Measurements from ENCODE around the gene KRTAP10-3.

KRTAP10-3 gene

GRCh38 chr21:44525391-44526095 is 33.1 kb downstream of the KRTAP10-3 start:
- no peak for TF ChIP-seq CTCF (IDR thresholded peaks at IDR 0.05; ENCODE audit: control insufficient read depth, insufficient read depth, low read depth, low read length, missing control alignments)
- no peak for DNase-seq (ENCODE audit: low read depth)
- no peak overlapping the region for H3K4me3 ChIP-seq (ENCODE audit: control insufficient read depth, low read depth, low read length)

- H3K4me3 ChIP-seq (ENCODE audit: control insufficient read depth, low read depth, low read length), result no peak overlapping the region
- DNase-seq (ENCODE audit: low read depth), result no peak
- TF ChIP-seq CTCF (IDR thresholded peaks at IDR 0.05; ENCODE audit: control insufficient read depth, insufficient read depth, low read depth, low read length, missing control alignments), result no peak
These were observed 33.9 kb downstream of the KRTAP10-3 start for GRCh38 chr21:44524414-44525371.

DNA sequence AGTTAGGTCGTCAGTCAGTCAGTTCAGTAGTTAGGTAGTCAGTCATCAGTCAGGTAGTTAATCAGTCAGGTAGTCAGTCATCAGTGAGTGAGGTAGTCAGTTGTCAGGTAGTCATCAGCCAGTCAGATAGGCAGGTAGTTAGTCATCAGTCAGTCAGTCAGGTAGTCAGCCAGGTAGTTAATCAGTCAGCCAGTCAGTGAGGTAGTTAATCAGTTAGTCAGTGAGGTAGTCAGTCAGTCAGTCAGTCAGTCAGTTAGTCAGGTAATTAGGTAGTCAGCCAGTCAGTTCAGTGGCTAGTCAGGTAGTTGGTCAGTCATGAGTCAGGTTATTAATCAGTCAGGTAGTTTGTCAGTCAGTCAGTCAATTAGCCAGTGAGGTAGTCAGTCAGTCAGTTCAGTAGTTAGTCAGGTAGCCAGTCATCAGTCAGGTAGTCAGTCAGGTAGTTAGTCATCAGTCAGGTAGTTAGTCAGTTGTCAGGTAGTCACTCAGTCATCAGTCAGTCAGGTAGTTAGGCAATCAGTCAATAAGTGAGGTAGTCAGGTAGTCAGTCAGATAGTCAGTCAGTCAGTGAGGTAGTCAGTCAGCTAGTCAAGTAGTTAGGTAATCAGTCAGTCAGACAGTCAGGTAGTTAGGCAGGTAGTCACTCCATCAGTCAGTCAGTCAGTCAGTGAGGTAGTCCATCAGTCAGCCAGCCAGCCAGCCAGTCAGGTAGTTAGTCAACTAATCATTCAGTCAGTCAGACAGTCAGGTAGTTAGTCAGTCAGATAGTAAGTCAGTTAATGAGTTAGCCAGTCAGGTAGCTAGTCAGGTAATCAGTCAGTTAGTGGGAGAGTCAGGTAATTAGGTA is 34.8 kb downstream of the KRTAP10-3 start:
- H3K4me3 ChIP-seq (ENCODE audit: control insufficient read depth, low read depth, low read length), result no peak overlapping the region
- TF ChIP-seq CTCF (IDR thresholded peaks at IDR 0.05; ENCODE audit: control insufficient read depth, insufficient read depth, low read depth, low read length, missing control alignments), result no peak
- DNase-seq (ENCODE audit: low read depth), result no peak

DNA sequence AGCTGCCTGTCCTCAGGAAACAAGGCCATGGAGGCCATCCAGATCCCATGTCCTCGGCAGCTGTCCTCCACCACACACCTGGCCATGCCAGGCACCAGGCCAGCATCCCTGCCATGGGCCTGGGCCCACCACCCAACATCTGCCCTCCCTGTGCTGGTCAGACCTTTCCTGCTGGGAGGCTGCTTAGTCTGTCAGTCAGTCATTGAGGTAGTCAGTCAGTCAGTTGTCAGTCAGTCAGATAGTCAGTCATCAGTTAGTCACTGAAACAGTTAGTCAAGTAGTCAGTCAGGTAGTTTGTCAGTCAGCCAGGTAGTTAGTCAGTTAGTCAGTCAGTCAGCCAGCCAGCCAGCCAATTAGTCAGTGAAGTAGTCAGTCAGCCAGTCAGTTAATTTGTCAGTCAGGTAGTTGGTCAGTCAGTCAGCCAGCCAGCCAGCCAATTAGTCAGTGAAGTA is 35.8 kb downstream of the KRTAP10-3 start:
- TF ChIP-seq CTCF (IDR thresholded peaks at IDR 0.05; ENCODE audit: control insufficient read depth, insufficient read depth, low read depth, low read length, missing control alignments), result no peak
- no peak for DNase-seq (ENCODE audit: low read depth)
- H3K4me3 ChIP-seq (ENCODE audit: control insufficient read depth, low read depth, low read length), result no peak overlapping the region

DNA sequence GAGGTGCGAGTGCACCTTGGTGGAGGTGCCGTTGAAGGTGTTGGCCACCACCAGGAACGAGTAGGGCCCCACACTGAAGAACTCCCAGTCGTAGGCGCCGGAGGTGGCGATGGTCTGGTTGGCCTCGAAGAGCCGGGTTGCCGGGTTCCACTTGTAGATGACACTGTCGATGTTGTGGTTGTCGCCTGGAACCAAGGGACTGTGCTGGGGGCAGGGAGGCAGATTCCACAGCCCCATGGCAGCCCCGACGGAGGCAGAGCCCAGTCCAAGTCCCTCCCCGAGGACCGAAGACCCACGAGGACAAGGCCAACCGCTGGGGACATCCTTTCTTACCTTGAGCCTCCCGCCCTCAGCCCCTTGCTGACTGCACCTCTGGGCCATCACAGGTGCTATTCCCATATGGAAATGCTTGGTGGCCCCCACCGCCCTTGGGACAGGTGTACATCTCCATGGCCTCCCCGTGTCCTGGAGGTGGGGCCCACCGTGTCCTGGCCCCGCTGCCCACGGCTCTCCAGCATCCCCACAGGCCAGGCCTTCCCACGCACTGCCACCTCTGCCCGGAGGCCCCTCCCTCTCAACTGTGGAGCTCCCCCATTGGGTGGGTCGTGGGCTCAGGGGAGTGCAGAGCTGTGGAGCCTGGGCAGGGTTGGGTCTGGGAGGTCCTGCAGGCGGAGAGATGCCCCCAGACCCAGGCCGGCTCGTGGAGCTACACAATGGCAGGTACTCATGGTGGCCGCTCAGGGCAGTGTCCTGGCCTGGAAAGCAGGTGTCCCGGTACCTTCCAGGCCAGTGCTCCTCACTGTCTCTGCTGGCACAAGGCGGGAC is 36.5 kb downstream of the KRTAP10-3 start:
- TF ChIP-seq CTCF (IDR thresholded peaks at IDR 0.05; ENCODE audit: control insufficient read depth, insufficient read depth, low read depth, low read length, missing control alignments), result no peak
- H3K4me3 ChIP-seq (ENCODE audit: control insufficient read depth, low read depth, low read length), result no peak overlapping the region
- no peak for DNase-seq (ENCODE audit: low read depth)

Measured in AG09309 (cell line).